AG09309 (cell line): ENCODE data around the gene AGBL4.
"Not testable (repeated sequence)": the region's sequence is repeated elsewhere in the genome, so short reads cannot be mapped to it uniquely, and the experiment has no call there.

ENCODE experiments used
- DNase-seq: peaks from one replicate; pipeline ENCODE4 v3.0.0-alpha.2; 2010; ENCODE audit warnings: low read depth
- H3K4me3 ChIP-seq: 2 replicates; pipeline ENCODE4 v1.5.1; 2011; ENCODE audit warnings: mild to moderate bottlenecking, low read depth, low read length, moderate library complexity; ENCODE audit not compliant: control insufficient read depth
- TF ChIP-seq, protein P1 (sequence below): IDR thresholded peaks from 2 replicates; pipeline ENCODE4 v1.5.1; 2011; ENCODE audit warnings: mild to moderate bottlenecking, low read depth, low read length, inconsistent platforms; ENCODE audit not compliant: insufficient read depth, control insufficient read depth; ENCODE audit errors: missing control alignments

AGBL4 gene

GRCh38 chr1:49854741-49855140 is 169.0 kb downstream of the AGBL4 start:
- DNase-seq, result no peak
- no peak overlapping the region for H3K4me3 ChIP-seq
- TF ChIP-seq, protein P1, sequence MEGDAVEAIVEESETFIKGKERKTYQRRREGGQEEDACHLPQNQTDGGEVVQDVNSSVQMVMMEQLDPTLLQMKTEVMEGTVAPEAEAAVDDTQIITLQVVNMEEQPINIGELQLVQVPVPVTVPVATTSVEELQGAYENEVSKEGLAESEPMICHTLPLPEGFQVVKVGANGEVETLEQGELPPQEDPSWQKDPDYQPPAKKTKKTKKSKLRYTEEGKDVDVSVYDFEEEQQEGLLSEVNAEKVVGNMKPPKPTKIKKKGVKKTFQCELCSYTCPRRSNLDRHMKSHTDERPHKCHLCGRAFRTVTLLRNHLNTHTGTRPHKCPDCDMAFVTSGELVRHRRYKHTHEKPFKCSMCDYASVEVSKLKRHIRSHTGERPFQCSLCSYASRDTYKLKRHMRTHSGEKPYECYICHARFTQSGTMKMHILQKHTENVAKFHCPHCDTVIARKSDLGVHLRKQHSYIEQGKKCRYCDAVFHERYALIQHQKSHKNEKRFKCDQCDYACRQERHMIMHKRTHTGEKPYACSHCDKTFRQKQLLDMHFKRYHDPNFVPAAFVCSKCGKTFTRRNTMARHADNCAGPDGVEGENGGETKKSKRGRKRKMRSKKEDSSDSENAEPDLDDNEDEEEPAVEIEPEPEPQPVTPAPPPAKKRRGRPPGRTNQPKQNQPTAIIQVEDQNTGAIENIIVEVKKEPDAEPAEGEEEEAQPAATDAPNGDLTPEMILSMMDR, result no peak

GRCh38 chr1:49842596-49842995 is 181.2 kb downstream of the AGBL4 start:
- DNase-seq, result no peak
- no peak overlapping the region for H3K4me3 ChIP-seq
- TF ChIP-seq, protein P1, result no peak

DNA sequence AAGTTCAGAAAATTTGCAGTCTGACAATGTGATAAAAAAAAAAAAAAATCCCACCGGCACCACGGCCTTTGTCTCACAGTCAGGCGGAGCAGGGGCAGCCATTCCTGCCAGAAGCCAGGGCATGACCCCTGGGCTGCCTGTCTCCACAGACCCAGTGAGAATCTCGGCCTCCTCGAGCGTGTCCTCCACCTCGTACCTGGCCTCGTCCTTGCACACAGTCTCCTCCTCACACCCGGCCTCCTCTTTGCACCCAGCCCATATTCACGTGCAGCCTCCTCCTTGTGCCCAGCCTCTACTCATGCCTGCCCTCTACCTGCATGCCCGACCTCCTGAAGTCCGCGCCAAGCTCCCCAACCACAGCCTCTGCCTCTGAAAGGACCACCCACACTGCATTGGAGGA is 182.0 kb downstream of the AGBL4 start:
- no peak for DNase-seq
- no peak overlapping the region for H3K4me3 ChIP-seq
- TF ChIP-seq, protein P1, result no peak

DNA sequence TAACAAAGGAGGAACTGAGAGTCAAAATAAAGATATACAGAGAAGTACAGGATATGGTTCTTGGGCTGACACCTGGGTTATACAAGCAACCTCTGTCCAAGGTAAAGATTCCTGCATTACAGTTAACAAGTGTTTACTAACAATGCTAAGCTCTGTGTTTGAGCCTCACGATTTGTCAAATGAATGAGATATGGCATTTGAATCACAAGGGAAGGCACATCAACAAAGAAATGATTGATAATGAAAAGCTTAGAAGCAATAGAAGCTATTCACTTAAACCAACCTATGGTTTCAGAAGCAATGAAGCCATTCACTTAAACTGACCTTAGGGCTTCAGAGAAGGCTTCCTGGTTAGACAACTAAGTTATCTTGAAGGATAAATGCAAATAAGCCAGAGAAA is 199.5 kb downstream of the AGBL4 start:
- TF ChIP-seq, protein P1, result no peak
- DNase-seq, result no peak
- no peak overlapping the region for H3K4me3 ChIP-seq

GRCh38 chr1:49817681-49818080 is 206.1 kb downstream of the AGBL4 start:
- TF ChIP-seq, protein P1, result no peak
- no peak overlapping the region for H3K4me3 ChIP-seq
- DNase-seq, result no peak

- not testable (repeated sequence) for DNase-seq, H3K4me3 ChIP-seq
Observed at GRCh38 chr1:49787013-49787412, 236.7 kb downstream of the AGBL4 start.

DNA sequence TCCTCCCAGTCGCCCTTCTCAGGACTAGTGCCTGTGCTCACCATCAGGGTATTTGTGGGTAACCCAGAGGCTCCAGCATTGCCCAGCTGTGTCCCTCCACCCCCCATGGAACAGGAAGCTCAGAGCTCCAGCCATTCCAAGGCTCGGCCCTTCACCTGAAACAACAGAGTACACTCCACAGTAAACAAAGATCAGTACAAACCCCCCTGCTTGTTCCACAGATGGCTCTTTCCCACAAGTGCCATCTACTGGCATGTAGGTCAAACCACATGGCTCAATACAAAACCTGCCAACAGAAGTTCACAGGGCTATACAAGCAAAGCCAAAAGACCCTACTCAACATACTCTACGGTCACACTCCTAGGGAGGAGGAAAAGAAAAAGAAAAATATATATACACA is 258.7 kb downstream of the AGBL4 start:
- TF ChIP-seq, protein P1, result no peak
- no peak overlapping the region for H3K4me3 ChIP-seq
- no peak for DNase-seq

- not testable (repeated sequence) for H3K4me3 ChIP-seq, DNase-seq
Observed at GRCh38 chr1:49738118-49738517, 285.6 kb downstream of the AGBL4 start.
